ENCODE measurements around the gene NAV3.

DNA sequence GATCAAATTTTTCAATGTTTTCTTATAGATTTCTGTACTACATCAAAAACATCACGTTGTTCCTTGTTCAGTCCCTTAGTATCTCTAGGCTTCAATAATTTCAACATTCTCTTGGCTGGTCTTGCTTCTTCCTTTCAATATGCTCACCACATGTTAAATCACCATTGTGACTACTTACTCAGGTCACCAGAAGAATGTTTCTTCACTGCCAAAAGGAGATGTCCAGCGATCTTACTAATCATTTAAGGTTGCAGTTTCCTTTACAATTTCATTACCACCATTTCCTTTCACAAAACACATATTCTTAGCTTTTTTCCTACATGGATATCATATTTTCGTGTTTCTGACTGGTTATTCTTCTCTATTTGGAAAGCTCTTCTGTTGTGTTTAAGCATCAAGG, 363.8 kb downstream of the NAV3 start:
- TF ChIP-seq, protein P1, sequence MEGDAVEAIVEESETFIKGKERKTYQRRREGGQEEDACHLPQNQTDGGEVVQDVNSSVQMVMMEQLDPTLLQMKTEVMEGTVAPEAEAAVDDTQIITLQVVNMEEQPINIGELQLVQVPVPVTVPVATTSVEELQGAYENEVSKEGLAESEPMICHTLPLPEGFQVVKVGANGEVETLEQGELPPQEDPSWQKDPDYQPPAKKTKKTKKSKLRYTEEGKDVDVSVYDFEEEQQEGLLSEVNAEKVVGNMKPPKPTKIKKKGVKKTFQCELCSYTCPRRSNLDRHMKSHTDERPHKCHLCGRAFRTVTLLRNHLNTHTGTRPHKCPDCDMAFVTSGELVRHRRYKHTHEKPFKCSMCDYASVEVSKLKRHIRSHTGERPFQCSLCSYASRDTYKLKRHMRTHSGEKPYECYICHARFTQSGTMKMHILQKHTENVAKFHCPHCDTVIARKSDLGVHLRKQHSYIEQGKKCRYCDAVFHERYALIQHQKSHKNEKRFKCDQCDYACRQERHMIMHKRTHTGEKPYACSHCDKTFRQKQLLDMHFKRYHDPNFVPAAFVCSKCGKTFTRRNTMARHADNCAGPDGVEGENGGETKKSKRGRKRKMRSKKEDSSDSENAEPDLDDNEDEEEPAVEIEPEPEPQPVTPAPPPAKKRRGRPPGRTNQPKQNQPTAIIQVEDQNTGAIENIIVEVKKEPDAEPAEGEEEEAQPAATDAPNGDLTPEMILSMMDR (IDR thresholded peaks at IDR 0.05; ENCODE audit: poor library complexity, severe bottlenecking): no peak
- TF ChIP-seq EP300 (conservative IDR thresholded peaks at IDR 0.05; ENCODE audit: poor library complexity, severe bottlenecking): no peak
- no peak for TF ChIP-seq RAD21 (conservative IDR thresholded peaks at IDR 0.05)
- no peak for TF ChIP-seq SMC3 (conservative IDR thresholded peaks at IDR 0.05; ENCODE audit: poor library complexity)
- TF ChIP-seq MXI1 (conservative IDR thresholded peaks at IDR 0.05; ENCODE audit: poor library complexity, severe bottlenecking): no peak
- no peak for TF ChIP-seq POLR2AphosphoS5 (IDR thresholded peaks at IDR 0.05)

Data from neural cell (in vitro differentiated cells).